AG04450 (cell line): Measurements from ENCODE around the gene PAX5. TPM values are rescaled to one million over a fixed set of nuclear protein-coding genes. Genes with fewer than 3 reads are reported as not detected.

Experiments
- CTCF ChIA-PET: fragments of 300-600, 350-600 bp; formaldehyde crosslinking; extraction: SDS; loops from one replicate; lab custom pipeline; 2022; ENCODE audit warnings: antibody characterized with exemption, inconsistent platforms; lab: Charles Lee
- POLR2A ChIA-PET: fragments of 350-600 bp; formaldehyde crosslinking; extraction: SDS; loops from one replicate; lab custom pipeline; 2021; ENCODE audit warnings: antibody characterized with exemption, inconsistent platforms; lab: Yijun Ruan, JAX
- DNase-seq: peaks from one replicate; pipeline ENCODE4 v3.0.0-alpha.2; 2011; ENCODE audit warnings: low read depth, low spot score
- H3K27ac ChIP-seq: one replicate; pipeline ENCODE4 v1.5.1; 2012; ENCODE audit warnings: low read depth, low read length, control low read depth
- H3K27me3 ChIP-seq: one replicate; pipeline ENCODE4 v1.6.0; 2012; ENCODE audit warnings: low read length; ENCODE audit not compliant: control insufficient read depth, insufficient read depth
- H3K4me3 ChIP-seq: 2 replicates; pipeline ENCODE4 v1.5.1; 2011; ENCODE audit warnings: mild to moderate bottlenecking, low read depth, low read length, control low read depth
- H3K9me3 ChIP-seq: 2 replicates; pipeline ENCODE4 v1.5.1; 2012; ENCODE audit warnings: low read length; ENCODE audit not compliant: control insufficient read depth, insufficient read depth
- polyA plus RNA-seq: library from polyadenylated mRNA; depleted of rRNA; stranded (reverse); fragments of >200 nt; gene quantifications from 2 replicates; pipeline ENCODE4 v1.2.3, GENCODE V29; 2011
- TF ChIP-seq, protein P1 (sequence below): IDR thresholded peaks from 2 replicates; pipeline ENCODE4 v1.5.1; 2011; ENCODE audit warnings: low read depth, low read length, control low read depth, inconsistent platforms

Gene PAX5
- polyA plus RNA-seq, 1 experiment = not detected

DNA sequence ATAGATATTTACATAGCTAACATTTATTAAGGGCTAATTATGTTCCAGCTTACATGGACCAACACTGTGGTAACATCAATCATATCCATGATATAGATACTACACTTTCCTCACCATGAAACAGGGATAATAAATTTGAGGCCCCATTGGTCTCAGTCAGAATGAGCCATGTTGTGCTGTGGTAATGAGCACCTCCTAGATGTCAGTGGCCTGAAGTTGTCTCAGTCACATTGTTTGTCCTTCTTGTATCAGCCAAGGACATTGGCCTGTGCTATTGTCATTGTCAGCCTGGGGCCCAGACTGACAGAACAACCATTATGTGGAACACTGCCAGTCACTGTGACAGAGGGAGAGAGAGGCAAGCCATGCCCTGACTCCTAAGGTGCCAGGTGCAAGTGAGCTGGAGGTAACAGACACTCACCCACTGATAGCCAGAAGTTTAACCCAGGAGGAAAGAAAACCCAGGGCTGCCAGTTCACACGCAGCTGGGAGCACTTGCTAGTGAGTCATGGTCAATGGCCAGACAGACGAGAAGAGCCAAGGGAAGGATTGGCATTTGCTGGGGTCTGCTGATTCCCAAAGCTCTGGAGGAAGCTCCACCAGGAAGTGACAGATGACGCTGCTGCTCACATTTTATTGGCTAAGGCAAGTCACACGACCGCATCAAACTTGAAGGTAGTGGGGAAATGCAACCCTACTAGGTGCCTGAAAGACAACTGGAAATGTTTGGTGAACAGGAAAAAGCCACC lies 237.2 kb downstream of the PAX5 start:
- no peak overlapping the region for H3K4me3 ChIP-seq
- no peak overlapping the region for H3K27ac ChIP-seq
- POLR2A ChIA-PET = no interaction called here
- TF ChIP-seq, protein P1, sequence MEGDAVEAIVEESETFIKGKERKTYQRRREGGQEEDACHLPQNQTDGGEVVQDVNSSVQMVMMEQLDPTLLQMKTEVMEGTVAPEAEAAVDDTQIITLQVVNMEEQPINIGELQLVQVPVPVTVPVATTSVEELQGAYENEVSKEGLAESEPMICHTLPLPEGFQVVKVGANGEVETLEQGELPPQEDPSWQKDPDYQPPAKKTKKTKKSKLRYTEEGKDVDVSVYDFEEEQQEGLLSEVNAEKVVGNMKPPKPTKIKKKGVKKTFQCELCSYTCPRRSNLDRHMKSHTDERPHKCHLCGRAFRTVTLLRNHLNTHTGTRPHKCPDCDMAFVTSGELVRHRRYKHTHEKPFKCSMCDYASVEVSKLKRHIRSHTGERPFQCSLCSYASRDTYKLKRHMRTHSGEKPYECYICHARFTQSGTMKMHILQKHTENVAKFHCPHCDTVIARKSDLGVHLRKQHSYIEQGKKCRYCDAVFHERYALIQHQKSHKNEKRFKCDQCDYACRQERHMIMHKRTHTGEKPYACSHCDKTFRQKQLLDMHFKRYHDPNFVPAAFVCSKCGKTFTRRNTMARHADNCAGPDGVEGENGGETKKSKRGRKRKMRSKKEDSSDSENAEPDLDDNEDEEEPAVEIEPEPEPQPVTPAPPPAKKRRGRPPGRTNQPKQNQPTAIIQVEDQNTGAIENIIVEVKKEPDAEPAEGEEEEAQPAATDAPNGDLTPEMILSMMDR = no peak
- peaks cover 2% of the 10 kb centered on the region for H3K27me3 ChIP-seq
- DNase-seq = no peak
- H3K9me3 ChIP-seq = peaks cover 10% of the 10 kb centered on the region
- CTCF ChIA-PET = no interaction called here

DNA sequence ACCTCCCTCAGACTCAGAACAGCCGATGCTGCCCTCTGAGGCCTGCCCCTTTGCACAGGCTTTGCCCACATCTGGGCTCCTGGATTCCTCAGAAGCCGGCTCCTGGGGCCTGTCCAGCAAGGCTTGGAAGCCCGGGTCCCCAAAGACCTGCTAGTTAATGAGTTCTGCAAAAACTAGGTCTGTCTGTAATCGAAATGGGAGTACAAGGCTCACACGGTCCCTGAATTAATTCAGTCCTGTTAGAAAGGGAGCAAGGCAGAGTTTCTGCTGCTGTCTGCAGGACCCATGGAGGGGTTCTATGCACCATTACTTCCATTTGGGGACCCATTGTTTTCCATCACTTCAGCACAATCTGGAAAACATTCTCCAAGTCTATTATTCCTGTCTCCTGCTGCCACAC lies 239.6 kb downstream of the PAX5 start:
- H3K27me3 ChIP-seq = peaks cover 1% of the 10 kb centered on the region
- peaks cover 10% of the 10 kb centered on the region for H3K9me3 ChIP-seq
- POLR2A ChIA-PET = no interaction called here
- no peak for DNase-seq
- TF ChIP-seq, protein P1 = no peak
- H3K4me3 ChIP-seq = no peak overlapping the region
- CTCF ChIA-PET = no interaction called here
- H3K27ac ChIP-seq = no peak overlapping the region

DNA sequence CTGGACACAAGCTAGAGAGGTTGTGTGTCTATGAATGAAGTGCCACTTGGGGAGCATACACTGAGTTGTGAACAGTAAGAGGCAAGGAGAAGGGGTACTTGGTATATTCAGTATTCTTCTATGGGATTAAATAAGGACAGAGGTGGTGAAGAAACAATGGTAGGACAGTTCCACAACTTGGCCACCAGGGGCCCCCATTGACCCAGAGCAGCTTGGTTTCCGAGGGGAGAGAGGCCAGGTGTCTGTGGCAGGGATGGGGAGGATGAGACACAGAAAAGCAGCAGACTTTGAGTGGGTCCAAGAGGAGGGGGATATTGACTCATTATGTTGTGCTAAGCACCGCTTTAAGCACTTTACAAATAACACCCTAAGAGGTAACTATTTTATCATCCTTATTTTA lies 240.8 kb downstream of the PAX5 start:
- H3K27ac ChIP-seq = no peak overlapping the region
- CTCF ChIA-PET = no interaction called here
- peaks cover 10% of the 10 kb centered on the region for H3K9me3 ChIP-seq
- no peaks in the 10 kb centered on the region for H3K27me3 ChIP-seq
- POLR2A ChIA-PET = no interaction called here
- no peak overlapping the region for H3K4me3 ChIP-seq
- TF ChIP-seq, protein P1 = no peak; the same call in 1 of the 2 replicates
- no peak for DNase-seq

DNA sequence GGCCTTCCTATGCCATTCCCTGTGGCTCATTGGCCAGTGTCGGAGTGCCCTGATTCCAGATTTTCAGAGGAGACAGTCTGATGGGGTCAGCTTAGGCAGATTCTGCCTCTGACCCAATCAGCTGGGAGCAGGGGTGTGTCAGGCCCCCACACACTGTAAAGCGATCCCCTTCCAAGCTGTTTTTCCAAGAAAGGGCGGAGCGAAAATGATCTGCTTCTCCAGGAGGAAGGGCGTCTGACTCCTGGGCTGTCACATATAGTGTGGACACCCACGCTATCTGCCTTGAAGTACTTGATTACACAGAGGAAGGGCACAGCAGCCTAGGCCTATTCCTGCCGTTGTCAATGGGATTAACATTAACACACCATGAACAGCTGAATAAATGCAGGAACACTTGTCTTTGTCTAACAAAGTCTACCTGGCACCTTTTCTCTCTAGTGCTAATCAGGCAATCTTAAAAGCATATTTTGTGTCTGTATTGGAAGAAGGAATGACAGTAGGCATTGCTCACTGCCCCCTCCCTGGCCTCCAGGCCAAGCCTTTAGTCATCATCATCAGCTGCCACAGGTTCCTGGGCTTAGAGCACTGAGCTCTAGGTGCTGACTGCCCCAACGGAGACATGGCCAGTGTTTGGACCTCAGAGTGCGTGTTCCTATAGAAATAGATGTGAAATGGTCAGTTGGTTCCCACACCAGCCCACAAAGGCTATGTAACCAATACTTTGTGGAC lies 242.7 kb downstream of the PAX5 start:
- Histone ChIP-seq H3K27ac (no peak overlapping the region), H3K27me3 (no peaks in the 10 kb centered on the region), H3K9me3 (peaks cover 10% of the 10 kb centered on the region), H3K4me3 (no peak overlapping the region)
- TF ChIP-seq, protein P1 = no peak
- POLR2A ChIA-PET = no interaction called here
- CTCF ChIA-PET = interaction anchor here (1.0 kb wide), 1 partner anchor 13 kb away, joined by 3 read pairs; no protein-coding TSS in a partner anchor
- DNase-seq = no peak

DNA sequence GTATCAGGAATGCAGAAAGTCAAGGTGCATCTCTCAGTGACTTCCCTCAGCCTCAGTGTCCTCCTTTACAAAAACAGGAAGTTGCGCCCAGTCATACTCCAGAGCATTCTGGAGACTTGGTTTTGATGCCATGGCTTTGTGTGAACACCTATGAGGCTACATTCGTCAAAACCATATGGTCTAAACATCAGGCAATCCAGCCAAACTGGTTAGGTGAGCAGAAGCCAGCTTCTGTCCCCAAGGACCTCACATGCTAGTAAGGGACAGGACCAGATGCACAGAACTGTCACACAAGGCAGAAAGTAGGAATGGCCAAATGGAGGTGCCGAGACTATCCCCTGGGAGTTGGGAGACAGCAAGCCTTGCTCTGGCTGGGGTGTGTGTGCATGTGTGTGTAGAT lies 244.2 kb downstream of the PAX5 start:
- peaks cover 10% of the 10 kb centered on the region for H3K9me3 ChIP-seq
- CTCF ChIA-PET = no interaction called here
- no peaks in the 10 kb centered on the region for H3K27me3 ChIP-seq
- DNase-seq = no peak
- POLR2A ChIA-PET = no interaction called here
- no peak overlapping the region for H3K27ac ChIP-seq
- TF ChIP-seq, protein P1 = no peak
- no peak overlapping the region for H3K4me3 ChIP-seq
